Stimulated activated CD4-positive, alpha-beta T cell treated with anti-CD3 and anti-CD28 coated beads, TNF-alpha, amount 100 ng/mL, for 1 hour (primary cell): ENCODE results near the gene IFI27L1.

Source experiments
- DNase-seq, 3 donors: peaks; one replicate each; pipeline ENCODE4 v3.0.0-alpha.2; 2020; ENCODE audit warnings: low read depth in 3 of 3, low spot score in 1 of 3

The IFI27L1 gene

GRCh38 chr14:94077823-94078222 lies 3.3 kb upstream of the IFI27L1 start:
- no peak for DNase-seq

- no peak for DNase-seq
These were observed 1.1 kb upstream of the IFI27L1 start for GRCh38 chr14:94079891-94080620.

GRCh38 chr14:94081386-94081820 lies 293 bp downstream of the IFI27L1 start:
- DNase-seq = no peak

GRCh38 chr14:94087891-94088290 lies 6.8 kb downstream of the IFI27L1 start:
- DNase-seq = no peak

- no peak for DNase-seq
These were observed 7.4 kb downstream of the IFI27L1 start for GRCh38 chr14:94088516-94088915.

- DNase-seq = no peak
These were observed 8.4 kb downstream of the IFI27L1 start for GRCh38 chr14:94089479-94089878.

GRCh38 chr14:94093418-94093817 lies 12.3 kb downstream of the IFI27L1 start:
- DNase-seq = no peak

- no peak for DNase-seq
These were observed 16.0 kb downstream of the IFI27L1 start for GRCh38 chr14:94097091-94097490.

- no peak for DNase-seq
These were observed 17.3 kb downstream of the IFI27L1 start for GRCh38 chr14:94098326-94098992.

GRCh38 chr14:94099006-94099405 lies 17.9 kb downstream of the IFI27L1 start:
- no peak for DNase-seq

- DNase-seq = no peak
These were observed 19.7 kb downstream of the IFI27L1 start for GRCh38 chr14:94100847-94101246.

GRCh38 chr14:94101748-94102147 lies 20.6 kb downstream of the IFI27L1 start:
- DNase-seq = no peak

- no peak for DNase-seq
These were observed 21.8 kb downstream of the IFI27L1 start for GRCh38 chr14:94102768-94103482.

GRCh38 chr14:94103554-94104150 lies 22.5 kb downstream of the IFI27L1 start:
- no peak for DNase-seq

- no peak for DNase-seq
These were observed 23.6 kb downstream of the IFI27L1 start for GRCh38 chr14:94104731-94105130.

- no peak for DNase-seq
These were observed 28.8 kb downstream of the IFI27L1 start for GRCh38 chr14:94109915-94110250.

GRCh38 chr14:94110552-94111181 lies 29.6 kb downstream of the IFI27L1 start, which contains the start of gene IFI27:
TSS of gene IFI27 (plus strand) at chr14:94110736.
- no peak for DNase-seq

- DNase-seq = no peak
These were observed 30.4 kb downstream of the IFI27L1 start for GRCh38 chr14:94111276-94112095.

- DNase-seq = no peak
These were observed 31.5 kb downstream of the IFI27L1 start for GRCh38 chr14:94112513-94113063.

GRCh38 chr14:94113073-94113472 lies 32.0 kb downstream of the IFI27L1 start:
- no peak for DNase-seq
